Osteoblast (primary cell): ENCODE measurements around the gene PRSS35. TPM values are rescaled to one million over a fixed set of nuclear protein-coding genes. Genes with fewer than 3 reads are reported as not detected.

ENCODE experiments used
- DNase-seq: peaks from one replicate; pipeline ENCODE4 v3.0.0; 2011; ENCODE audit warnings: low spot score, mixed read lengths; ENCODE audit not compliant: insufficient read length; ENCODE audit errors: missing footprints
- H2AFZ ChIP-seq: 2 replicates; pipeline ENCODE4 v1.6.0; 2011; ENCODE audit warnings: mild to moderate bottlenecking, low read length
- H3K27ac ChIP-seq: 2 replicates; pipeline ENCODE4 v1.5.1; 2011; ENCODE audit warnings: mild to moderate bottlenecking, low read depth, low read length, moderate library complexity
- H3K27me3 ChIP-seq: 2 replicates; pipeline ENCODE4 v1.6.0; 2012; ENCODE audit warnings: mild to moderate bottlenecking, control low read depth, inconsistent platforms, low read length, moderate library complexity; ENCODE audit not compliant: insufficient read depth
- H3K36me3 ChIP-seq: 2 replicates; pipeline ENCODE4 v1.5.1; 2011; ENCODE audit warnings: mild to moderate bottlenecking, low read length, control low read depth, moderate library complexity; ENCODE audit not compliant: insufficient read depth
- H3K4me1 ChIP-seq: 2 replicates; pipeline ENCODE4 v1.5.1; 2011; ENCODE audit warnings: mild to moderate bottlenecking, low read length, control low read depth, moderate library complexity; ENCODE audit not compliant: insufficient read depth
- H3K4me2 ChIP-seq: 2 replicates; pipeline ENCODE4 v1.6.0; 2011; ENCODE audit warnings: mild to moderate bottlenecking, low read length; ENCODE audit not compliant: insufficient read depth
- H3K4me3 ChIP-seq: fragments of 200-600 bp; sonication (generic); 3 replicates; pipeline ENCODE4 v1.5.1; 2012; ENCODE audit warnings: mild to moderate bottlenecking, low read length, inconsistent platforms; ENCODE audit not compliant: insufficient read depth
- H3K79me2 ChIP-seq: 2 replicates; pipeline ENCODE4 v1.6.0; 2012; ENCODE audit warnings: mild to moderate bottlenecking, low read length, control low read depth, inconsistent platforms; ENCODE audit not compliant: insufficient read depth
- H3K9me3 ChIP-seq: 2 replicates; pipeline ENCODE4 v1.5.1; 2011; ENCODE audit warnings: low read depth, low read length, control low read depth
- H4K20me1 ChIP-seq: 2 replicates; pipeline ENCODE4 v1.6.0; 2012; ENCODE audit warnings: mild to moderate bottlenecking, low read length, control low read depth; ENCODE audit not compliant: insufficient read depth
- CTCF ChIP-seq: IDR thresholded peaks from 2 replicates; pipeline ENCODE4 v1.5.1; 2011; ENCODE audit warnings: mild to moderate bottlenecking, low read depth, low read length, moderate library complexity; ENCODE audit errors: extremely low read depth
- total RNA-seq: library from RNA; depleted of rRNA; stranded (reverse); fragments of >200 nt; gene quantifications from 2 replicates; pipeline ENCODE4 v1.2.3, GENCODE V29; 2012

PRSS35 gene
- total RNA-seq, 1 donor = 1.1 TPM

DNA sequence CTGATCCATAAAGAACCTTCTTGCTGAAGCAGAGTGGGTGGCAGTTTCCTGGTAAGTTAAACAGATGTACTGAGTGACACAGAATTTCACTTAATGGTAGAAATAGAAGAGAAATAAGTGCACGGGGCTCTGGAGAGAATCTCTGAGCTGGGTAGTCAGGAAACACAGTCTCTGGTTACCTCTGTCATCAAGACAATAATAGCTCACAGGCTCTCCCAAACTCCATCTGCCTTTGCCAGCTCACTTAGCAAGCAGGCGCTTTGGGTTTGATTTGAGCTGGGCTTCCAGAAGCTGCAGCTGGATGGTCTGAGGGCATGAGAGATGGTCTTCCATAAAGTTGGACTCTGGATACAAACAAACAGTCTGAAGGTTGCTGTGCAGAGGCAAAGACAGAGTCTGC lies 39.6 kb upstream of the PRSS35 start:
- H3K9me3 ChIP-seq = no peaks in the 10 kb centered on the region
- no peaks in the 10 kb centered on the region for H3K79me2 ChIP-seq
- H2AFZ ChIP-seq = no peak overlapping the region
- H3K4me1 ChIP-seq = no peaks in the 10 kb centered on the region
- H4K20me1 ChIP-seq = no peaks in the 10 kb centered on the region
- H3K36me3 ChIP-seq = no peaks in the 10 kb centered on the region
- no peak overlapping the region for H3K4me2 ChIP-seq
- no peak overlapping the region for H3K4me3 ChIP-seq
- H3K27me3 ChIP-seq = no peaks in the 10 kb centered on the region
- DNase-seq = peak; percentile 41
- no peak for TF ChIP-seq CTCF
- no peak overlapping the region for H3K27ac ChIP-seq

GRCh38 chr6:83474309-83474708 lies 38.0 kb upstream of the PRSS35 start:
- Histone ChIP-seq H3K9me3 (no peaks in the 10 kb centered on the region), H2AFZ (no peak overlapping the region), H3K36me3 (no peaks in the 10 kb centered on the region), H3K27me3 (no peaks in the 10 kb centered on the region), H3K27ac (no peak overlapping the region), H3K4me1 (no peaks in the 10 kb centered on the region), H3K4me3 (no peak overlapping the region), H3K4me2 (no peak overlapping the region), H3K79me2 (no peaks in the 10 kb centered on the region), H4K20me1 (no peaks in the 10 kb centered on the region)
- DNase-seq = no peak
- TF ChIP-seq CTCF = no peak

GRCh38 chr6:83476971-83477370 lies 35.4 kb upstream of the PRSS35 start:
- no peaks in the 10 kb centered on the region for H3K79me2 ChIP-seq
- no peak for DNase-seq
- H3K9me3 ChIP-seq = no peaks in the 10 kb centered on the region
- H4K20me1 ChIP-seq = no peaks in the 10 kb centered on the region
- H3K27me3 ChIP-seq = no peaks in the 10 kb centered on the region
- H3K27ac ChIP-seq = no peak overlapping the region
- no peaks in the 10 kb centered on the region for H3K36me3 ChIP-seq
- H3K4me3 ChIP-seq = no peak overlapping the region
- TF ChIP-seq CTCF = no peak
- H3K4me1 ChIP-seq = no peaks in the 10 kb centered on the region
- H2AFZ ChIP-seq = no peak overlapping the region
- H3K4me2 ChIP-seq = no peak overlapping the region

DNA sequence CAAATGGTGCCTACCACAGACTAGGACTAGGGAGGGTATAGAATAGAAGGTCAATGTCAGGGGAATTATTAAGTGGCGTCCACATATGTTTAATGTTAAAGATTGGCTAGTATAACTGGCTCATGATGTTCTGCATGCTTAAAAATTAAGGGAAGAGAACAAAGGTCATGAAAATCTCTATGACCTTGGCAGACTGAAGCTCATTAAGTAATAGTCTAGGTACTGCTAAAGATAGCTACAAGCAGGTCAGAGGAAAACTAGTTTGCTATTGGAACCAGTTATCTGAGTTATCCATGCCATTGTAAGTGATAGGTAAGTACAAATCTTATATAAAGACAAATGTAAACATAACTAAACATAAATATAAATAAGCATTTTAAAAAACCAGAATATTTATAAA lies 32.9 kb upstream of the PRSS35 start:
- H3K27ac ChIP-seq = no peak overlapping the region
- TF ChIP-seq CTCF = no peak

More for the DNA sequence above, 32.9 kb upstream of the PRSS35 start:
- H3K4me3 ChIP-seq = no peak overlapping the region
- no peak for DNase-seq
- H3K36me3 ChIP-seq = no peaks in the 10 kb centered on the region
- no peak overlapping the region for H2AFZ ChIP-seq
- H3K4me2 ChIP-seq = no peak overlapping the region
- no peaks in the 10 kb centered on the region for H3K9me3 ChIP-seq
- no peaks in the 10 kb centered on the region for H4K20me1 ChIP-seq
- H3K4me1 ChIP-seq = no peaks in the 10 kb centered on the region
- no peaks in the 10 kb centered on the region for H3K79me2 ChIP-seq
- no peaks in the 10 kb centered on the region for H3K27me3 ChIP-seq
